Stimulated activated CD4-positive, alpha-beta T cell treated with anti-CD3 and anti-CD28 coated beads, Interleukin-1b, Interleukin-23, amount 100 ng/mL, for 48 hours (primary cell): Measurements from ENCODE around the gene KIF6.
"Not testable (repeated sequence)": the region's sequence is repeated elsewhere in the genome, so short reads cannot be mapped to it uniquely, and the experiment has no call there.

Experiments
- DNase-seq: peaks from one replicate; pipeline ENCODE4 v3.0.0-alpha.2; 2020

The KIF6 gene

DNA sequence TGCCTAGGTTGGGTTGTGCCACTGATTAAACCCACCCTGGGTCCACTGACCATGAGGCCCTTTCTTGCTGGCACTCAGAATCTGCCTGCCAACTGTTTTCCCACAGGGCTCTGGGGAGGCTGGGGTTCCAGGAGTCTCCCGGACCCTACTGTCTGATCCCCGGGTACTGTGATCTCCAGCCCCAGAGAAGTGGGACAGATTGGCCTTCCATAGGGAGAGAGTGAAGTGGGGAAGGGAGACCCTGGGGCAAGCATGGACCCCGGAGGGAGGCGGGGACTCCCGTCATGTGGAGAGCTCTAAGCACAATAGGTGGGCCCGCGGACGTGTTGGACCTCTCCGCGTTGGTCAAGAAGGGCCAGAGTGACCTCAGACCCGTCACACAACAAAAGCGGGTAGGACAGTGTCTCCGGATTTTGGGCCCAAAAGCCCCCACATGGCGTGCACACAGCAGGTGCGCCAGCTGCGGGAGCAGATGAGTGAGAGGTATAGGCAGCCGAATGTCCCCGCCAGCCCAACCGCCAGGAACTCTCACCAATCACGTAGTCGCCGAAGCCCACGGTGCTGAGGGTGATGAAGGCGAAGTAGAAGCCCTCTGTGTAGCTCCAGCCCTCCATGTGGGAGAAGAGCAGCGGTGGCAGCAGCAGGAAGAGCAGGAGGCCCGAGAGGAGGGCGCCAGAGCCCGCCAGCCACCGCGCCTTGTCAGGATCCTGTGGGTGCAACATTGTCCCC, 421.6 kb downstream of the KIF6 start:
- DNase-seq: no peak

GRCh38 chr6:39302669-39303424, 422.4 kb downstream of the KIF6 start:
- DNase-seq: peak; percentile 88

DNA sequence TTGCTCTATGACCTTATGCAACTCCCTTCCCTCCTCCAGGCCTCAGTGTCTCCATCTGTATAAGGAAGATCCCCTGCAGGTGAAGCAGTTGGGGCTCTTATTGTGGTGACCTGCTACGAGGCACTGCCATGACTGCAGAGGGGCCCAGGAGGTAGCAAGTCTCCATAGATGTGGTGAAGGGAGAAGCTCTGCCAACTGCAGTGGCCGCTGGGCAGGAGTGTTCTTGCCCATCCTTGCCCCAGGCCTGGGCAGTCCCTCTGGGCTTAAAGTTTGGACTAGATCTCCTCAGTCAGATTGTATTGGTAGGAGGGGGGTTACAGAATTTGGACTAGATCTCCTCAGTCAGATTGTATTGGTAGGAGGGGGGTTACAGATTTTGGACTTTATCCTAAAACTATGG, 423.2 kb downstream of the KIF6 start:
- no peak for DNase-seq

DNA sequence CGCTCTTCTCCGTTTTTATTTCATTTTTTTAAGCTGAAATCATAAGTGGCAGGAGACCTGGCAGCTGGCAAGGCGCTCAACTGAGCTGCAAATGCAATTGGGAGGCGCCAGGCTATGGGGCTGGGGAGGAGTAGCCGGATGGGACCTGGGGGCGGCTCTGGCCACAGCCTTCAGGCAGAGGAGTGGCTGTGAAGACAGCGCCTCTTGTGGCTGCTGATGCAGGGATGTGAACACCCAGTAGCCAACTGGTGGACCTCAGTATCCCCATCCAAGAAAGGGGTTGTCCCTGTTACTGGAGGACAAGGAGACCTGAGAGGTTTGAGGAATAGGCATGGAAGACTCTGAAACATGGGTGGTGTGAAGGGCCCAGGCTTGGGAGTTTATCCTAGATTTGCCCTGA, 423.6 kb downstream of the KIF6 start:
- no peak for DNase-seq

- DNase-seq: no peak
Observed at GRCh38 chr6:39300739-39301138, 424.5 kb downstream of the KIF6 start.

DNA sequence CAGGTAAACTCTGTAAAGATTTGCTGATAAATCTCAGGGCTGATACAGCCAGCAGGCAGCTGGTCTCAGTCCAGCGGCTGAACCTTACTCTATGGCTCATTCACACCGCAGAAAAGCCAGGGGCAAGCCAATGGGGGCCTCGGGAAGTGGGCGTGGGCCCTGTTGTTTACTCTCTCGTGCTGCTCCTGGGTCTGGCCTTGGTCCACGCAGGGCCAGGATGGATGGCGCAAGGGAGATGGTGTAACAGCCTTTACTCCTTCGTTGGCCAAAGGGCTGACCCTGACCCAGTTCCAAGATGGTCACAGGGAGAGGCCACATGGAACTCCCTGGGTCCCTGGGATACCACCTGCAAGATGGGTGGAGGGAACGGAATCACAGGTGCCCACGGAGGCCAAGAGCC, 427.1 kb downstream of the KIF6 start:
- no peak for DNase-seq

DNA sequence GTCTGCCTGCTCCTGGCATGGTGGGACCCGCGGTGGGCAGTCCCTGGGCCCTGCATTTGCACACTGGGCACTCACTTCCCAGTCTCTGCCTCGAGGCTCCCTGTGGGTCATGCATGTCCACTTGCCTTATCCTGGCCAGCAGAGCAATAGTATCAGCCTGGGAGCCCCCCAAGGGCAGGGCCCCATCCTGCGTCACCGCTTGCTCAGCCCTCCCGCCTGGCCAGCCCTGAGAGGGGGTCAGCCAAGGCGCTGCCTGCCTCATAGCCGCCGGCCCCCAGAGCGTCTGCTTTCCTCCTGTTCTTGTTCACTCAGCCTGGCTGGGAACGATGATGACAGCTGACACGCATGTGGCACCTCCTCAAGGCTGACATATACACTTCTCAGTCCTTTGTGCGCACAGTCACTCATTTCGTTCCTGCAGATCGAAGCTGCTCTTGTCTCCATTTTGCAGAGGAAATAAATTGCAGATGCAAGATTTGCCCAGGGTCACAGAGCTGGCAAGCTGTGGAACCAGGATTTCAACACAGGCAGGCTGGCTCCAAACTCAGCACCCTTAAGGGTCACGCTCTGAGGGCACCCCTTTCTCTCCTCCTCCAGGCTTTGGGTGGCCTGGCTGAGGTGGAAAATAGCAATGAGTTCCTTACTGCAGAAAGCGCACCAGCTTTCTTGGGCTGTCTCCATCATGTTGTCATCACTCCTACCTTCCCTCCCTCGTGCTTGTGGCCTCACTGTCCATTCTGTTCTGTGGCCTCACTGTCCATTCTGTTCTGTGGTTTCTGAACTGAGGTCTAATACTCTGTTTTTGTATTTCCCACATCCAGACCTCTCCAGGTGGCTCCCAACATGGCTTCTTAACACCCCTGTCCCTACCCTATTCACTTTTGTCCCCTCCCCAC, 428.2 kb downstream of the KIF6 start:
- DNase-seq: no peak

- DNase-seq: no peak
Observed at GRCh38 chr6:39295611-39296011, 429.6 kb downstream of the KIF6 start.

DNA sequence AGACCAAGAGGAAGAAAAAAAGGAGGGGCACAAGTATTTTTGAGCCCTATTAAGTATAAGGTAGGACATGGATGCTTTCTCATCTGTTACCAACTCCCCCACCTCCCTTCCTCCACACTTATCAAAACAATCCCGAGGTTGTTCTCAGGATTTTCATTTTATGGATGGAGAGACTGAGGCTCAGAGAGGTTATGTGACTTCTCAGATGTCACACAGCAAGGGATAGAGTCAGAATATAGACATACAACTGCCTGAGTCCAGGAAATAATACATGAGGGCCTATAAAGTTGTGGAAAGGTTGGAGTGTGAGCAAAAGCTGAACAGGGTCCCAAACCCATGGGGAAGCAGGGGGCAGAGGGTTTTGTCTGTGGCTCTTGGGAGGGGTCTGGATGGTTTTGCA, 430.3 kb downstream of the KIF6 start:
- no peak for DNase-seq

- DNase-seq: no peak
Observed at GRCh38 chr6:39294133-39294532, 431.1 kb downstream of the KIF6 start.

- DNase-seq: no peak
Observed at GRCh38 chr6:39292637-39293036, 432.6 kb downstream of the KIF6 start.

DNA sequence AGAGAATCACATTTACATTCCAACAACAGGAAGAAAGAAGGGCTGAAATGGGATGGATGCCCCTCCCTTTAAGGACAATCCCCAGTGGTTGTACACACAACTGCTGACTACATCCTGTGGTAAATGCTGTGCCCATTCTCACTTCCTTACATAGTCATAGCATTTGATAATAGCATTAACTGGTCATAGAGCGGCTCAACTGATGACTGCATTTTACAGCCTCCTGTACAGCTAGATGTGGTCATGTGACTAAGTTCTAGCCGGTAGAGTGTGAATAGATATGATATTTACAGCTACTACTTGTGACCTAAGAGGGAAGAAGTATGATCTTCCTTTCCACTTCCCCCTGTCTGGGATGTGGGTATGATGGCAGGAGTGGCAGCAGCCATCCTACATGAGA, 435.7 kb downstream of the KIF6 start:
- no peak for DNase-seq

DNA sequence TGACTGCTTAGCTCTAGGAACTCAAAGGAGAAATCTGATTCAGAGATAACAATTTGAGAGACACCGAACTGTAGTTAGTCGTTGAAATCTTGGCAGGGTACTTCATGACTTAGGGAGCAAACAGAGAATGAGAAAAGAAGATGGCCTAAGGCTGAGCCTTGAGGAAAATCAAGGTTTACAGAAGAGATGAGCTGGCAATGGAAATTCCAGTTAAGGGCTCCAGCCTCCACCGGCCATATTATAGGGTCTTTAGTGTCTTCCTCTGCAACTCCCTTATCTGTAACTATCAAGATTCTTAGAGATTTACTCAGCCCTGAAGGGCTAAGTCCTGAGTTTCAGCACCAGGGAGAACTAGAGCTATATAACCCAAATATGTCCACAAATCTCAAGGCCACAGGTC, 437.6 kb downstream of the KIF6 start:
- DNase-seq: no peak

- DNase-seq: not testable (repeated sequence)
Observed at GRCh38 chr6:39286596-39286995, 438.6 kb downstream of the KIF6 start.

DNA sequence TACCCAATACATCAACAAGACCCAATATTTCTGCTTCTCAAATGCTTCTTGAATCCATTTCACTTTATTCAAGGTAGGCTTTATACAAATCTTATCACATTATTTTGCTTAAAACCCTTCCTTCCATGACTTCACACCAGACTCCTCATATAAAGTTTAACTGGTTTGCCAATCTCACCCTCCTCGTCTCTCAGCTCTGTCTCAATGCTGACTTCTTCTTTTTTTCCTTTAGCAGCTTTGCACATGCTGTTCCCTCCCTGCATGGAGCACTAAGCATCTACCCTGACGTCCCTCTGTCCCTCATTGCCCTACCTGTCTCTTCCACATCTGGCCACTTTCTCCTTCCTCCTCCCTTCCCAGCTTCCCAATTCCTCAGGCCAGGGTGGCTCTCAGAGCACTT, 442.4 kb downstream of the KIF6 start:
- no peak for DNase-seq

- DNase-seq: no peak
Observed at GRCh38 chr6:39281312-39281980, 443.8 kb downstream of the KIF6 start.

- DNase-seq: no peak
Observed at GRCh38 chr6:39280247-39280731, 444.9 kb downstream of the KIF6 start.
